Keratinocyte (primary cell): Measurements from ENCODE around the gene MMAA.

Experiments
- EZH2 ChIP-seq: IDR thresholded peaks from one replicate; pipeline ENCODE4 v1.6.1; 2012; ENCODE audit warnings: inconsistent platforms, mild to moderate bottlenecking, low read length, moderate library complexity
- TF ChIP-seq, protein P1 (sequence below), 3 experiments: IDR thresholded peaks in 1 of 3; conservative IDR thresholded peaks in 1 of 3; optimal IDR thresholded peaks in 1 of 3; 2 replicates in 2 of 3; 3 replicates in 1 of 3; pipeline versions ENCODE3 to v1.5.1; 2011; ENCODE audit warnings: low read length in 3 of 3, mild to moderate bottlenecking in 3 of 3, moderate library complexity in 2 of 3, control low read depth in 1 of 3, inconsistent platforms in 1 of 3; ENCODE audit not compliant: insufficient read depth in 2 of 3; ENCODE audit errors: extremely low read depth in 1 of 3

DNA sequence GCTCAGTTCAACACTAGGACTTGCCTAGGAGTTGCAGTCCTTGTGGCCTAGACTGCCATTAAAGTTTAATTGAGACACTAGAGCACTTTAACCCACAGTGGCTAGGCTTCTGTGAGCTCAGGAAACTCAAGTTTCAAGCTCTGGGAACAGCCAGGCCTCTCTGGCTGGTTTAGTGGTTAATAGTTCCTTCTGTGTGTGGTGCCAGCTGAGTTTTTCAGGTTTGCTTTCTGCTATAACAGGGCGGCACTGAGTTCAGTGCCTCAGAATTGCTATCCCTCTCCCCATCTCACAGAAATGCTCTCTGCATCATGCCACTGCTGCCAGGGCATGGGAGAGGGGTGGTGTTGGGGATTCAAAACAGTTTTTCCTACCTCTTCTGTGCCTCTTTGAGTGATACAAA is 15.9 kb downstream of the MMAA start:
- TF ChIP-seq, protein P1, sequence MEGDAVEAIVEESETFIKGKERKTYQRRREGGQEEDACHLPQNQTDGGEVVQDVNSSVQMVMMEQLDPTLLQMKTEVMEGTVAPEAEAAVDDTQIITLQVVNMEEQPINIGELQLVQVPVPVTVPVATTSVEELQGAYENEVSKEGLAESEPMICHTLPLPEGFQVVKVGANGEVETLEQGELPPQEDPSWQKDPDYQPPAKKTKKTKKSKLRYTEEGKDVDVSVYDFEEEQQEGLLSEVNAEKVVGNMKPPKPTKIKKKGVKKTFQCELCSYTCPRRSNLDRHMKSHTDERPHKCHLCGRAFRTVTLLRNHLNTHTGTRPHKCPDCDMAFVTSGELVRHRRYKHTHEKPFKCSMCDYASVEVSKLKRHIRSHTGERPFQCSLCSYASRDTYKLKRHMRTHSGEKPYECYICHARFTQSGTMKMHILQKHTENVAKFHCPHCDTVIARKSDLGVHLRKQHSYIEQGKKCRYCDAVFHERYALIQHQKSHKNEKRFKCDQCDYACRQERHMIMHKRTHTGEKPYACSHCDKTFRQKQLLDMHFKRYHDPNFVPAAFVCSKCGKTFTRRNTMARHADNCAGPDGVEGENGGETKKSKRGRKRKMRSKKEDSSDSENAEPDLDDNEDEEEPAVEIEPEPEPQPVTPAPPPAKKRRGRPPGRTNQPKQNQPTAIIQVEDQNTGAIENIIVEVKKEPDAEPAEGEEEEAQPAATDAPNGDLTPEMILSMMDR (optimal IDR thresholded peaks at IDR 0.05 in 1 of 3, IDR thresholded peaks at IDR 0.05 in 1 of 3, conservative IDR thresholded peaks at IDR 0.05 in 1 of 3; ENCODE audit: extremely low read depth in 1 of 3, insufficient read depth in 2 of 3, low read length in 3 of 3): no peak
- no peak for TF ChIP-seq EZH2
